Lower leg skin (tissue), 3 donors: Measurements from ENCODE around the gene LRRC41.

ENCODE experiments used
- CTCF ChIP-seq, 3 donors: fragments of 450-650 bp; IDR thresholded peaks; one replicate each; pipeline ENCODE4 v1.5.1; 2016; ENCODE audit warnings: antibody characterized with exemption in 3 of 3, mild to moderate bottlenecking in 3 of 3, moderate library complexity in 2 of 3
- POLR2A ChIP-seq, 2 donors: fragments of 450-650 bp; IDR thresholded peaks; one replicate each; pipeline ENCODE4 v1.6.1; 2016 to 2017; ENCODE audit warnings: antibody characterized with exemption in 2 of 2, mild to moderate bottlenecking in 1 of 2, moderate library complexity in 1 of 2

- TF ChIP-seq CTCF (IDR thresholded peaks at IDR 0.05): no peak
- TF ChIP-seq POLR2A (IDR thresholded peaks at IDR 0.05): no peak
Observed at GRCh38 chr1:46343705-46344104, 40.3 kb upstream of the LRRC41 start.
